Lower leg skin (tissue), 4 donors: ENCODE results near the gene TGFBR3. TPM values are rescaled to one million over a fixed set of nuclear protein-coding genes. Genes with fewer than 3 reads are reported as not detected.

Experiments used
- DNase-seq, 2 donors: peaks; one replicate each; pipeline ENCODE4 v3.0.0-alpha.2; 2019; ENCODE audit warnings: low spot score in 2 of 2
- H3K4me3 ChIP-seq: fragments of 200-600 bp; sonication (generic); 2 replicates; pipeline ENCODE4 v1.5.1; 2017; ENCODE audit warnings: mild to moderate bottlenecking, low read depth; ENCODE audit not compliant: poor library complexity, severe bottlenecking
- POLR2A ChIP-seq, 2 donors: fragments of 450-650 bp; IDR thresholded peaks; one replicate each; pipeline ENCODE4 v1.6.1; 2016 to 2017; ENCODE audit warnings: antibody characterized with exemption in 2 of 2, mild to moderate bottlenecking in 1 of 2, moderate library complexity in 1 of 2
- WGBS, 2 donors: methylation state at CpG; one replicate each; pipeline ENCODE4 v1.1.5; 2018; 5-methylcytosine and 5-hydroxymethylcytosine counted together
- intact Hi-C: fragments of 100-400 bp; cut with DNase I; formaldehyde crosslinking; loops from one replicate; pipeline ENCODE4 v1.15.0; 2023; ENCODE audit warnings: low total_unique reads
- total RNA-seq, 4 donors: library from RNA; depleted of rRNA; stranded (reverse); fragments of >200 nt; gene quantifications; one replicate each; pipeline ENCODE4 v1.1.0, GENCODE V29; 2016
- TF ChIP-seq, protein P1 (sequence below), 3 donors: fragments of 450-650 bp; IDR thresholded peaks; one replicate each; pipeline ENCODE4 v1.5.1; 2016; ENCODE audit warnings: antibody characterized with exemption in 3 of 3, mild to moderate bottlenecking in 3 of 3, moderate library complexity in 2 of 3

The TGFBR3 gene
- total RNA-seq, 4 donors from 2014 or later: 79.4 to 134 (median 116) TPM

DNA sequence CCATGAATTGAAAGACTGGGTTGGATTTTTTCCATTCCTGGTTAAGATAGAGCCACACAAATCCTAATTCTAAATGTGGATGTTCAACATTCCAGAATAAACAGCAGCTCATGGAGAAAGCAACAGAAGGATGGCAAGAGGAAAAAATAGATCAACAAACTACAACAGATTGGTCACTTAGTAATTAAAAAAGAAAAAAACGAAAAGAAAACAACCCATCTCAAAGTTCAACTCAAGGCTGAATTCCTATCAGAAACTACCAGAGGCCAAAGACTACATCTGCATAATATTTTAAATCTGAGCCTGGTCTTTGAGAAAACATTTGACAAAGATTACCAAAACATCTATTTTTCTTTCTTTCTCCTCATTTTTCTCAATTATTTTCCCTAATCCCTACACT, 69.9 kb downstream of the TGFBR3 start:
- intact Hi-C loops: no loop called here
- WGBS, 2 donors: 50 to 51% methylated on average over 1 of the region's 1 CpG
- DNase-seq: no peak
- TF ChIP-seq POLR2A (IDR thresholded peaks at IDR 0.05): no peak
- TF ChIP-seq, protein P1, sequence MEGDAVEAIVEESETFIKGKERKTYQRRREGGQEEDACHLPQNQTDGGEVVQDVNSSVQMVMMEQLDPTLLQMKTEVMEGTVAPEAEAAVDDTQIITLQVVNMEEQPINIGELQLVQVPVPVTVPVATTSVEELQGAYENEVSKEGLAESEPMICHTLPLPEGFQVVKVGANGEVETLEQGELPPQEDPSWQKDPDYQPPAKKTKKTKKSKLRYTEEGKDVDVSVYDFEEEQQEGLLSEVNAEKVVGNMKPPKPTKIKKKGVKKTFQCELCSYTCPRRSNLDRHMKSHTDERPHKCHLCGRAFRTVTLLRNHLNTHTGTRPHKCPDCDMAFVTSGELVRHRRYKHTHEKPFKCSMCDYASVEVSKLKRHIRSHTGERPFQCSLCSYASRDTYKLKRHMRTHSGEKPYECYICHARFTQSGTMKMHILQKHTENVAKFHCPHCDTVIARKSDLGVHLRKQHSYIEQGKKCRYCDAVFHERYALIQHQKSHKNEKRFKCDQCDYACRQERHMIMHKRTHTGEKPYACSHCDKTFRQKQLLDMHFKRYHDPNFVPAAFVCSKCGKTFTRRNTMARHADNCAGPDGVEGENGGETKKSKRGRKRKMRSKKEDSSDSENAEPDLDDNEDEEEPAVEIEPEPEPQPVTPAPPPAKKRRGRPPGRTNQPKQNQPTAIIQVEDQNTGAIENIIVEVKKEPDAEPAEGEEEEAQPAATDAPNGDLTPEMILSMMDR (IDR thresholded peaks at IDR 0.05): no peak
- no peak overlapping the region for H3K4me3 ChIP-seq

DNA sequence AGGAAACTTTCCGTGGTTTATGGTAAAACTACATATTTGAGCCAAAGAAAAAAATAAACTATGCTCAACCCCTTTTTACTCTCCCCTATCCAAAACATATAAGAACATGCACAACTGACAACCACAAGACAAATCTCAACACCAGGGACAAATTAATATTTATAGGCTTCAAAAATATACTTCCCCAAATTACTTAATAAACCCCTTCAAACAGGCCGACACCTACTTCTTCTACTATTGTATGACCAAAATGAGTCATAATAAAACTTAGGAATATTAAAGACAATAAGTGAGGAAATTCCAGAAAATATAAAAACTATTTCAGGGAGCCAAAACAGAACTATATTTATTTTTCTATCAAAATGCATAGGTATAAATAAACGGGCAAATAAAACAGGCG, 71.5 kb downstream of the TGFBR3 start:
- intact Hi-C loops: no loop called here
- WGBS, 2 donors: 57 to 66% methylated on average over 4 of the region's 4 CpGs
- no peak for DNase-seq
- H3K4me3 ChIP-seq: no peak overlapping the region
- TF ChIP-seq, protein P1 (IDR thresholded peaks at IDR 0.05): no peak
- no peak for TF ChIP-seq POLR2A (IDR thresholded peaks at IDR 0.05)

DNA sequence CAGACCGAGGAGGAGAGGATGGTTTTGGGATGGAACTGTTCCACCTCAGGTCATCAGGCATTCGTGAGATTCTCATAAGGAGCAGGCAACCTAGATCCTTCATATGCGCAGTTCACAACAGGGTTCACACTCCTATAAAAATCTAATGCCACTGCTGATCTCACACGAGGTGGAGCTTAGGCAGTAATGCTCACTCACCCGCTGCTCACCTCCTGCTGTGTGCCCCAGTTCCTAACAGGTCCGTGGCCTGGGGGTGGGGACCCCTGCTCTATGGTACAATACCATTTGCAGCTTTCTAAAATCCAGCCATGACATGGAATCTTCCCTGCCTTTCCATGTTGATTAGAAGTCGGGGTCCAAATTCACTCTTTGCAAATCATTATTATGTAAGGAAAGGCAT, 72.1 kb downstream of the TGFBR3 start:
- DNase-seq: no peak
- intact Hi-C loops: no loop called here
- 88 to 93% methylated on average over 7 of the region's 7 CpGs for WGBS, 2 donors
- no peak overlapping the region for H3K4me3 ChIP-seq
- TF ChIP-seq, protein P1 (IDR thresholded peaks at IDR 0.05): no peak
- TF ChIP-seq POLR2A (IDR thresholded peaks at IDR 0.05): no peak

DNA sequence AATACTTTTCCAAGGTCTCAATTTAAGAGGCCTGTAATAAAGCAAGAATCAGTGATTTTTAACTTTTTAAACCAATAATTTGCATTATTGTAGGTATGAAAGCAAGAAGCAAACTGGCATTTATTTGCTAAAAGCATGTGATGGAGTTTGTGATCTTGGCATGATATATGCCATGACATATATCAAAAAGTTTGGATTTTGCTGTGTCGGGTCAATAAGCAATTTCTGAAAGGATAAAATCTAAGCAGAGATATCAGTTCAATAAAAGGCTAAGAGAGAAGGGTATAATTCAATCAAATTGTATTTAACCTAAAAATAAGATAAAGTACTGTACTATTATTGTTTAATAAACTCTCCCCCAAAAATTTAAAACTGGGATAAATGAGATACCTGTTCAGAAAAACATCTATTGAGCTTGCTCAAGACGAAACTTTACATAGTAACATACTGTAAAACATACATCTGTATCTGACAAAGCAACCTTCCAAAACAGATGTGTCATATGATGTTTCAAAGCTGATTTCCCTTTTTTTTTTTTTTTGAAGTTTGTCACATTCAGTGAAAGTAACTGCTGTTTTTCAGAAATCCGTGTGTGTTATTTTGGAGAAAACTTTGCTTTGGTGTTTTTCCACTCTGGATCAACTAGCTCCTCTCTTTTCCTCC, 74.5 kb downstream of the TGFBR3 start:
- H3K4me3 ChIP-seq: no peak overlapping the region
- no peak for DNase-seq
- 57 to 60% methylated on average over 3 of the region's 3 CpGs for WGBS, 2 donors
- intact Hi-C loops: no loop called here
- no peak for TF ChIP-seq POLR2A (IDR thresholded peaks at IDR 0.05)
- TF ChIP-seq, protein P1 (IDR thresholded peaks at IDR 0.05): no peak

DNA sequence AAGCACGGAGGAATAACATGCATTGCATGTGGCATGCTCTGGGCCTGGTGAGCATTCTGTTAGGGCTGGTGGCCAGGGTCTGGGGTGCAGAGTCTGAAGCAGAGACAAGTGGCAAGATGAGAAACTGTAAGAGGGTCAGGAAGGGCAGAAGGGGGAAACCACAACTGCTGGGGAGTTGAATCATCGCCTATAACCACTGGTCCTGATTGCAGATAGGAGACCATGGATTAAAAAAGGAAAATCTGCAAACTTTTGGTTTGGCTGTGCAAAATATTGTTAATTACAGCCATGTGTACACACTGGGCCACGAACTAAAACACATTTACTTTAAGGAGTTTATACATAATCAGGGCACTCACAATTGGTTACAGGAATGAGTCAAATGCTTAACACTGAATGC, 76.6 kb downstream of the TGFBR3 start:
- DNase-seq: peak in 1 of 2 donors; percentile 54
- TF ChIP-seq, protein P1 (IDR thresholded peaks at IDR 0.05): no peak
- no peak for TF ChIP-seq POLR2A (IDR thresholded peaks at IDR 0.05)
- intact Hi-C loops: no loop called here
- H3K4me3 ChIP-seq: no peak overlapping the region
- 60 to 63% methylated on average over 3 of the region's 3 CpGs for WGBS, 2 donors
